PFSK-1 (cell line): ENCODE data around the gene NRP1.

ENCODE experiments used
- POLR2AphosphoS5 ChIP-seq: IDR thresholded peaks from 2 replicates; pipeline ENCODE4 v1.6.1; 2012; ENCODE audit warnings: low read depth, mild to moderate bottlenecking, control low read depth, low read length, moderate library complexity
- SIN3A ChIP-seq: IDR thresholded peaks from 2 replicates; pipeline ENCODE4 v1.6.1; 2012; ENCODE audit warnings: mild to moderate bottlenecking, low read length, moderate library complexity, borderline replicate concordance; ENCODE audit not compliant: insufficient read depth
- TAF1 ChIP-seq: IDR thresholded peaks from 2 replicates; pipeline ENCODE4 v1.6.1; 2012; ENCODE audit warnings: low read length, control low read depth, borderline replicate concordance; ENCODE audit not compliant: insufficient read depth
- TF ChIP-seq, protein P1 (sequence below), 2 experiments: IDR thresholded peaks; 2 replicates each; pipeline versions ENCODE4 v1.6.1 to v1.8.0; 2011 to 2012; ENCODE audit warnings: low read depth in 2 of 2, low read length in 2 of 2, control low read depth in 1 of 2, inconsistent platforms in 1 of 2, mild to moderate bottlenecking in 1 of 2, moderate library complexity in 1 of 2; ENCODE audit not compliant: insufficient read depth in 1 of 2

DNA sequence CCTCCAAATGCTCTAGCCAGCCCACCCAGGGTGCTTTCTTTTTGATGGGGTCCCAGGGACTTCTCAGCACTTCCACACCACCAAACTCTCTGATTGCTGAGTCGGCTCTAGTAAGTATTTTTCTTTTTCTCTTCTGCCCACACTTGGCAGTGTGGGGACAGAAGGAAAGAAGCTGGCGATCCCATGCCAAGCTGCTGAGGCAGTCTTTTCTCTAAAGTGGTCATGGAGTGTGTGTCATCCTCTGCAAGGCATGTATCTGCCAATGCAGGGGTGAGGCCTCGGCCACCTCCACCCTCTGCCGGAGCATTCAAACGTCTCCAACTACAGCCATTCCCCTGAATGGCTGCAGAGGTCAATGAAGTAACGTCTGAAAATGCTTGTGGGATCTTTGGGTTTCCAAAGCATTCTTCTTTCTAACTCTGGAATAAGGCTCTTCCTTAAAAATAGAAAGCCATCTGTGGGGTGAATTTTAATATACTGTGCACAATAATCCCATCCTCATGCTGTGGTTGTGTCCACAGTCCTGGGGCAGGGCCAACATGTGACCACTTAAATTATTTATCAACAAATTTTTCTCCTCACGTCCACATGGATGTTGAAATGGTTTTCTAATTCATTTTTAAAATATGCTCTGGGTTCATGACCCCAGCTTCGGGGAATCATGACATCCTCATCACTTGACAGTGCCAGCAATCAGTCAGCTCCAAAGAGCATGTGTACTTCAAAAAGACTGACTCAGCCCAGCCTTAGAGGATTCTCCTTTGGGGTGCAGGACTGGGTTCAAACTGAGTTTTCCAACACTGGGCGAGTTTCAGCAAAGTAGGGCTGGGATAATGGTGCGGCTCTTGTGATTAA, 205.1 kb downstream of the NRP1 start:
- TF ChIP-seq TAF1: no peak
- no peak for TF ChIP-seq POLR2AphosphoS5
- TF ChIP-seq SIN3A: no peak
- TF ChIP-seq, protein P1, sequence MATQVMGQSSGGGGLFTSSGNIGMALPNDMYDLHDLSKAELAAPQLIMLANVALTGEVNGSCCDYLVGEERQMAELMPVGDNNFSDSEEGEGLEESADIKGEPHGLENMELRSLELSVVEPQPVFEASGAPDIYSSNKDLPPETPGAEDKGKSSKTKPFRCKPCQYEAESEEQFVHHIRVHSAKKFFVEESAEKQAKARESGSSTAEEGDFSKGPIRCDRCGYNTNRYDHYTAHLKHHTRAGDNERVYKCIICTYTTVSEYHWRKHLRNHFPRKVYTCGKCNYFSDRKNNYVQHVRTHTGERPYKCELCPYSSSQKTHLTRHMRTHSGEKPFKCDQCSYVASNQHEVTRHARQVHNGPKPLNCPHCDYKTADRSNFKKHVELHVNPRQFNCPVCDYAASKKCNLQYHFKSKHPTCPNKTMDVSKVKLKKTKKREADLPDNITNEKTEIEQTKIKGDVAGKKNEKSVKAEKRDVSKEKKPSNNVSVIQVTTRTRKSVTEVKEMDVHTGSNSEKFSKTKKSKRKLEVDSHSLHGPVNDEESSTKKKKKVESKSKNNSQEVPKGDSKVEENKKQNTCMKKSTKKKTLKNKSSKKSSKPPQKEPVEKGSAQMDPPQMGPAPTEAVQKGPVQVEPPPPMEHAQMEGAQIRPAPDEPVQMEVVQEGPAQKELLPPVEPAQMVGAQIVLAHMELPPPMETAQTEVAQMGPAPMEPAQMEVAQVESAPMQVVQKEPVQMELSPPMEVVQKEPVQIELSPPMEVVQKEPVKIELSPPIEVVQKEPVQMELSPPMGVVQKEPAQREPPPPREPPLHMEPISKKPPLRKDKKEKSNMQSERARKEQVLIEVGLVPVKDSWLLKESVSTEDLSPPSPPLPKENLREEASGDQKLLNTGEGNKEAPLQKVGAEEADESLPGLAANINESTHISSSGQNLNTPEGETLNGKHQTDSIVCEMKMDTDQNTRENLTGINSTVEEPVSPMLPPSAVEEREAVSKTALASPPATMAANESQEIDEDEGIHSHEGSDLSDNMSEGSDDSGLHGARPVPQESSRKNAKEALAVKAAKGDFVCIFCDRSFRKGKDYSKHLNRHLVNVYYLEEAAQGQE (IDR thresholded peaks at IDR 0.05; ENCODE audit: insufficient read depth in 1 of 2, low read depth in 2 of 2, low read length in 2 of 2): no peak
